HG02870 (cell line): Measurements from ENCODE around the gene DSC1.

ENCODE experiments used
- ATAC-seq: cut with Tn5 transposase; IDR thresholded peaks from one replicate; pipeline ENCODE4 v1.9.1; 2021; ENCODE audit warnings: mild to moderate bottlenecking, moderate library complexity; ENCODE audit not compliant: unreplicated experiment

The DSC1 gene, protein sequence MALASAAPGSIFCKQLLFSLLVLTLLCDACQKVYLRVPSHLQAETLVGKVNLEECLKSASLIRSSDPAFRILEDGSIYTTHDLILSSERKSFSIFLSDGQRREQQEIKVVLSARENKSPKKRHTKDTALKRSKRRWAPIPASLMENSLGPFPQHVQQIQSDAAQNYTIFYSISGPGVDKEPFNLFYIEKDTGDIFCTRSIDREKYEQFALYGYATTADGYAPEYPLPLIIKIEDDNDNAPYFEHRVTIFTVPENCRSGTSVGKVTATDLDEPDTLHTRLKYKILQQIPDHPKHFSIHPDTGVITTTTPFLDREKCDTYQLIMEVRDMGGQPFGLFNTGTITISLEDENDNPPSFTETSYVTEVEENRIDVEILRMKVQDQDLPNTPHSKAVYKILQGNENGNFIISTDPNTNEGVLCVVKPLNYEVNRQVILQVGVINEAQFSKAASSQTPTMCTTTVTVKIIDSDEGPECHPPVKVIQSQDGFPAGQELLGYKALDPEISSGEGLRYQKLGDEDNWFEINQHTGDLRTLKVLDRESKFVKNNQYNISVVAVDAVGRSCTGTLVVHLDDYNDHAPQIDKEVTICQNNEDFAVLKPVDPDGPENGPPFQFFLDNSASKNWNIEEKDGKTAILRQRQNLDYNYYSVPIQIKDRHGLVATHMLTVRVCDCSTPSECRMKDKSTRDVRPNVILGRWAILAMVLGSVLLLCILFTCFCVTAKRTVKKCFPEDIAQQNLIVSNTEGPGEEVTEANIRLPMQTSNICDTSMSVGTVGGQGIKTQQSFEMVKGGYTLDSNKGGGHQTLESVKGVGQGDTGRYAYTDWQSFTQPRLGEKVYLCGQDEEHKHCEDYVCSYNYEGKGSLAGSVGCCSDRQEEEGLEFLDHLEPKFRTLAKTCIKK

DNA sequence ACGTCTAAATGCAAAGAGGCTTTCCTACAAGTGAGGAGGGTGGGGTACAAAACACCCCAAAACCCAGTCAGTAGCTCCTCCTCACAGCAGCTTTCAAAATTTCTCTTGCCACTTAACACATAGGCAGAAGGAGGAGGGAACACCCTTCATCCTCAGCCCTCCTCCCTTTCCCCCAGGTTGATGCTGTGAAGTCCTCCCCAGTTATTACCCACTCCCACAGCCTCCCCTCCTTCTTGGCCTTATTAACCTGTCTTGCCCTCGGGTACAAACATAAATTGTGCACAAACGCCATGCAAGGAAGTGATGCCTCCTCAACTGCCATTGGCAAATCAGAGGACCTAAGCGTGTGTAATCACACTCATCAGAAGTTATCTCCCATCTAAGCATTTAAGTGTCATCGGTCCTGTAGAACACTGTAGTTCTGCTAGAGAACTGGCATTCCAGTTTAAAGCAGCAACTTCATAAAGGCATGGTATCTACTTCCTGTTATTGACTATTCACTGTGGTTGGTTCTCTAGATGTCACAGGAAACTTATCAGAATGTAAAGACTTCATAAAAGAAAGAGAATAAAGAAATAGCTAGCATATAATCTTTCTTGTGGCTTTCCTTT is at the start of gene DSC1:
DSC1 (minus strand) TSS at position 32 of the 611 bp plus-strand sequence. CDS start 262 bp downstream, outside the sequence.
- ATAC-seq, result no peak

DNA sequence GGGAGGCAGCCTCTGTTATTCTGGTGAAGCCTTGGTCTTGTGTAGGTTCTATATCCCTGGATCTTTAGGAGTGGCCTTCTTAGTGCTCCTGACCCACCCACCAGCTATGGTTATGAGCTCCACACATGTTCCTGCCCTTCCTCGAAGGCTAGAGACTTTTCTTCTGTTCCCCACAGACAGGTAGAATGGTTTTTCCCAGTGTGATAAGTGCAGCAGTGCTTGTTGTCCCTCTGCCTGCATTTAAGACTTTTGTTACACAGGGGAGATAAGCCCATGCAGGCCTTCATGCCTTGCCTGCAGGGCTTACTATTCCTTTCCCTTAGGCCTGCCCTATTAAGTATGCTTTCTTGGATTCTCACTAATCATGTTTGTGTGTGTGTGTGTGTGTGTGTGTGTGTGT is 48.4 kb upstream of the DSC1 start:
- no peak for ATAC-seq

GRCh38 chr18:31209041-31209440 is 46.4 kb upstream of the DSC1 start:
- ATAC-seq, result no peak

GRCh38 chr18:31207391-31207790 is 44.7 kb upstream of the DSC1 start:
- ATAC-seq, result no peak

GRCh38 chr18:31206787-31207381 is 44.2 kb upstream of the DSC1 start:
- ATAC-seq, result peak; percentile 98

DNA sequence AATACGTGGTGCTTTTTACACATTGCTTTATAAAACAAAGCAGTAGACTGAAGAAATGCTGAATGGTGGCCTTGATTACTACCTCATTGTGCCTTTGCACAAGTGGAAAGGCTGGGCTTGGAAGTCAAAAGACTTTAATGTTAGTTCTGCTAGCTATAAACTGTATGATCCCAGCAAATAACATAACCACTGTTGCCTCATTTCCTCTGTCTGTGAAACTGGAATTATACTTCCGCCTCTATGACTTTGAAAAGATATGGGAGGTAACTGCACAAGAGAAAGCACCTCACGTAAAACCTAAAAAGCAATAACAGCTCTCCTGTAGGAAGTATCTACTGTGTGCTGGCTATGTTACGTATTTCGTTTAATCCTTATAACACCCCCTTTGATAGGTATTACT is 43.4 kb upstream of the DSC1 start:
- no peak for ATAC-seq

DNA sequence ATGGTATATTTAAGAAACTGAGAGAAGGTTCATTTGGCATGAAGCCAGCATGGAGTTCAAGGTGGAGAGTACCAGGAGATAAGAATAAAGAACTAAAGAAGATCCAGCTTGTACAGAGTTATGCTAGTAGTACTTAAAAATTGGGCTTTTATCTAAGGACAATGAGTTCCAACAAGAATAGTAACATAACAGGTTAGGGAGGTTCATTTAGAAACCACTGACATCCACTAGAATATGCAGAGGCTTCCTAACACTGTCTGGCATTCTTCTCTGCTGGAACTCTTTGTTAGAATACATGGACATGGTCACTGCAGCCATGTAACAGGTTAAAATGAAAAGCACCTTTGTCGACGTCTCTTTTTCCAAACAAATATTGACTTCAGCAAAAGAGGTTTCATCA is 42.6 kb upstream of the DSC1 start:
- no peak for ATAC-seq

DNA sequence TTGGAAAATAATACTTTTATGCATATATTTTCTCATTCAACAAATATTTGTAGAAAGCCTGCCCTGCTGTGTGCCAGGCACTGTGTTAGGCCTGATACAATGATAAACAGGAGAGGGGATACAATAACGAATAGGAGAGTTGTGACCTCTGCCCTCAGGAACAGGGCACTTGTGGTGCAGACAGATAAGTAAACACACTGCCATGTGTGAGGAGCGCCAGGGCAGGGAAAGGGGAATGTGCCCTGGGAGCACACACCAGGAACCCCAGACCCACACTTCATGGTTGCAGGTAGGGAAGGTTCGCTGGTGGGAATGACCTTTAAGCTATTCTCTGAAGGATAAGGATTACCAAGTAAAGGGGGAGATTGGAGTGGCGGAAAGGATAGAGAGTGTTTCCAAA is 42.2 kb upstream of the DSC1 start:
- no peak for ATAC-seq

GRCh38 chr18:31204166-31204565 is 41.5 kb upstream of the DSC1 start:
- ATAC-seq, result no peak

GRCh38 chr18:31203794-31204148 is 41.1 kb upstream of the DSC1 start:
- no peak for ATAC-seq

- ATAC-seq, result no peak
Measured at GRCh38 chr18:31203096-31203793, 40.6 kb upstream of the DSC1 start.

DNA sequence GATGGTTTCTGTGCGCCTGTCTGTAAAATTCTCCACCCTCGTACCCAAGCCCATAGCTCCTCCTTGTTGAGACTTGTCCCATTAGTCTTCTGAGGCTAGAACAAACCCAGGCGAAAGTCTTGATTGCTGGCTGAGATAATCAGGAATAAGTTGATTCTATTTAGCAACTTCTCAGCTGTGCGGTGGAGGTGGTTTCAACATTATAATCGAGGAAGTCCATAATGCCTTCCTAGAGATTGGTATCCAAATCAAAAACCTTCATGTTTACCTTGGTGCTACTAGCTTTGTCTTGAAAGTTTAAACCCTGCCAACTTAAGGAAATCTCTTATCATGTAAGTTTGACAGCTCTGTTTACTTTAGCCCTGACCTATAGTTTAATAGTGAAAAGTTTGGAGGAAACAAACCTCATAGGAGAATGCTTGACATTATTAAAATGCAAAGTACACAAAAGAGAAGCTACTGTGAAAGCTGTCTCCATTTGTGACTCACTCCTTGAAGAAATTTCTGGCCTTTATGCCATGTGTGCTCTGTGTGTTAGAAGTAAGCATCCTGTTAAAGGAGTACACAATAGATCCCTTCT is 36.6 kb upstream of the DSC1 start:
- ATAC-seq, result no peak

GRCh38 chr18:31197676-31198075 is 35.0 kb upstream of the DSC1 start:
- ATAC-seq, result no peak

- ATAC-seq, result no peak
Measured at GRCh38 chr18:31195063-31195462, 32.4 kb upstream of the DSC1 start.

DNA sequence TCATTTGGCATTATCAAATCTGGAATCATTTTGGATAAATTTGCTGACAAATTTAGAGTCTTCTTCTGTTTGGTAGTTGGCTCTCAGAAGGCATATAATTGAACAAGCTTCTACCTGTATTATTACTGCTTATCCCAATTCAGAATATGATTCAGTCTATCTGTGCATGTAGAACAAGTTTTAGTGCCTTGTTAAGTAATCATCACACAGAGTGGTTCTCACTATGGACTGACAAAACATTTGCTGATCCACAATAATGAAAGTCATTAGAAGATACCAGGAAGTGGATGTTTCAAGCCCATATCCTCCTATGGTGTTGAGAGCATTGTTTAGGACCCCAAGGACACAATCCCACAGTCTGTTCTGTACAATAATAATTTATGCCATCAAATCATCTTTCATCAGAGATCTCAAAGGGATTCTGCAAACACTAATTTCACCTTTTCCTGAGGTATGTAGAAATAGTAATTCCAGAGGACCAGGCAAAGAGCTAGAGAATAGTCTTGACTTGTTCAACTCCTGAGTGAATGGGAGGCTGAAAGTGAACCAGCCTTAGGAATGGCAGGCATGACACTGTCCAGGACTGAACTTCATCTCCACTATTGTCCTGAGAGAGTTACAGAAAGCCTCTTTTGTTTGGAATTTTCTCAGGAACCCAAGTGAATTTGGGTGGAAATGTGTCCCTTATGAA is 29.6 kb upstream of the DSC1 start:
- ATAC-seq, result no peak

GRCh38 chr18:31190919-31191318 is 28.3 kb upstream of the DSC1 start:
- no peak for ATAC-seq

DNA sequence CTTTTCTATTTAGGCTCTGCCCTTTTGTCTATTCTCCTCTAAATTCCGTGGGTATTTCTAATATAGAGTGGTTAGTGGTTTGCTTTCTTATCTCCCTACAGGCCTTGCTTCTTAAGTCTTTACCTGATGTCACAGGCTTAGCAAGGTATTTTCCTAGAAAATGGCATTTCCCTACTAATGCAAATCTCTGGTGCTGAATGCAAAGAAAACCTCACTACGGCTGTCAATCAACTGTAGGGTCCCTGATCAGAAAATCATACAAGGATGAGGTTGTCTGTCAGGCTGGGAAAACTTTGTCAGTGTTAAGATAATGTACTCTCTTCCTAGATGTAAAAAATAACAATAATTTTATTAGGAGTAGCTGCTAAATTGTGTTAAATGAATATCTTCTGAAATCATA is 27.1 kb upstream of the DSC1 start:
- no peak for ATAC-seq

GRCh38 chr18:31185186-31185950 is 22.7 kb upstream of the DSC1 start:
- no peak for ATAC-seq

DNA sequence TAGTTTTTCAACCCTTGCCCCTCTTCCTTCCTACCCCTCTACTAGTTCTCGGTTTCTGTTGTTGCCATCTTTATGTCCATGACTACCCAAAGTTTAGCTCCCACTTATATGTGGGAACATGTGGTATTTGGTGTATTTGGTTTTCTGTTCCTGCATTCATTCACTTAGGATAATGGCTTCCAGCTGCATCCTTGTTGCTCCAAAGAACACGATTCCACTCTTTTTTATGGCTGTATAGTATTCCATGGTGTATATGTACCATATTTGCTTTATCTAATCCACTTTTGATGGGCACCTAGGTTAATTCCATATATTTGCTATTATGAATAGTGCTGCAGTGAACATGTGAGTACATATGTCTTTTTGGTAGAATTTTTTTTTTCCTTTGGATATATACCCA is 20.6 kb upstream of the DSC1 start:
- ATAC-seq, result no peak
